H1 (cell line): ENCODE data around the gene CCNA2. TPM values are rescaled to one million over a fixed set of nuclear protein-coding genes. Genes with fewer than 3 reads are reported as not detected.

Experiments used
- CEBPB ChIP-seq: IDR thresholded peaks from 2 replicates; pipeline ENCODE4 v1.6.1; 2012; ENCODE audit warnings: low read depth, low read length
- CREB1 ChIP-seq: IDR thresholded peaks from 2 replicates; pipeline ENCODE4 v1.6.1; 2012; ENCODE audit warnings: inconsistent platforms
- KDM5A ChIP-seq: fragments of 200-600 bp; IDR thresholded peaks from 2 replicates; pipeline ENCODE4 v1.7.1; 2012; ENCODE audit warnings: mild to moderate bottlenecking, low read length, inconsistent platforms, mixed read lengths
- NANOG ChIP-seq: IDR thresholded peaks from 2 replicates; pipeline ENCODE4 v1.6.1; 2011; ENCODE audit warnings: low read length, low read depth, mild to moderate bottlenecking, inconsistent platforms; ENCODE audit not compliant: insufficient read depth, poor library complexity, severe bottlenecking
- TEAD4 ChIP-seq: IDR thresholded peaks from 2 replicates; pipeline ENCODE4 v1.6.1; 2012; ENCODE audit warnings: low read depth, low read length, inconsistent platforms, mixed read lengths
- polyA plus RNA-seq, 7 experiments: library from polyadenylated mRNA; depleted of rRNA in 3 of 7; stranded (reverse) in 5 of 7; unstranded in 2 of 7; fragments of >200 nt in 5 of 7; fragments of 200-250 nt in 2 of 7; gene quantifications; 1 replicate in 5 of 7; 2 replicates in 1 of 7; 4 replicates in 1 of 7; pipeline versions ENCODE4 v1.2.1 to v1.2.3, GENCODE V29; 2011 to 2013; ENCODE audit warnings: missing spikeins in 2 of 7, mixed read lengths in 2 of 7
- total RNA-seq: library from RNA; stranded (reverse); fragmentation: NEBNext Ultra II Directional; extraction: Animal tissue kit (Norgen Biotek cat#: 25700); gene quantifications from 2 replicates; pipeline ENCODE4 v1.2.1, GENCODE V29; 2021
- TF ChIP-seq, protein P1 (sequence below): fragments of 300-600 bp; sonication (generic); IDR thresholded peaks from 2 replicates; pipeline ENCODE4 v1.7.1; 2012; ENCODE audit warnings: low read length, moderate library complexity, mild to moderate bottlenecking, inconsistent platforms; ENCODE audit not compliant: insufficient replicate concordance

CCNA2 gene
- total and polyA plus RNA-seq, 2 of the 8 experiments (the other 6 are each of a cell fraction or from before 2014, with no cell fraction given) = 42.1 to 98.6 TPM

DNA sequence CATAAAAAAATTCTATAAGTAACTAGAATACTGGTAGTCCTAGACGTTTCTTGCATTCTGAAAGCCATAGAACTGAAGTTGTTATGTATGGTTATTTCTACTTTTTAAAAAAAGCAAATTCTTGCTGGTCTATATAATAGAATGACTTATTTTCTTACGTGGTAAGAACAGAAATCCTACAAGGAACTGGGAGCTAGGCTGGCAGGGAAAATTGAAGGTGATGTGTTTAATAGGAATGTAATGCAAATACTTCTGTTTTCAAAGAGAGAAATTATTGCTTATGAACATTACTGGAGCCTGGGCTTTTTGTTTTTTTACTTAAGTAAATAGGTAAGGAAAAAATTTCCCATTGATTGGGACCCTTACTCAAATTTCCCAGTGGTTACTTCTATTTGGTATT lies 8.9 kb downstream of the CCNA2 start (continued):
- TF ChIP-seq, protein P1, sequence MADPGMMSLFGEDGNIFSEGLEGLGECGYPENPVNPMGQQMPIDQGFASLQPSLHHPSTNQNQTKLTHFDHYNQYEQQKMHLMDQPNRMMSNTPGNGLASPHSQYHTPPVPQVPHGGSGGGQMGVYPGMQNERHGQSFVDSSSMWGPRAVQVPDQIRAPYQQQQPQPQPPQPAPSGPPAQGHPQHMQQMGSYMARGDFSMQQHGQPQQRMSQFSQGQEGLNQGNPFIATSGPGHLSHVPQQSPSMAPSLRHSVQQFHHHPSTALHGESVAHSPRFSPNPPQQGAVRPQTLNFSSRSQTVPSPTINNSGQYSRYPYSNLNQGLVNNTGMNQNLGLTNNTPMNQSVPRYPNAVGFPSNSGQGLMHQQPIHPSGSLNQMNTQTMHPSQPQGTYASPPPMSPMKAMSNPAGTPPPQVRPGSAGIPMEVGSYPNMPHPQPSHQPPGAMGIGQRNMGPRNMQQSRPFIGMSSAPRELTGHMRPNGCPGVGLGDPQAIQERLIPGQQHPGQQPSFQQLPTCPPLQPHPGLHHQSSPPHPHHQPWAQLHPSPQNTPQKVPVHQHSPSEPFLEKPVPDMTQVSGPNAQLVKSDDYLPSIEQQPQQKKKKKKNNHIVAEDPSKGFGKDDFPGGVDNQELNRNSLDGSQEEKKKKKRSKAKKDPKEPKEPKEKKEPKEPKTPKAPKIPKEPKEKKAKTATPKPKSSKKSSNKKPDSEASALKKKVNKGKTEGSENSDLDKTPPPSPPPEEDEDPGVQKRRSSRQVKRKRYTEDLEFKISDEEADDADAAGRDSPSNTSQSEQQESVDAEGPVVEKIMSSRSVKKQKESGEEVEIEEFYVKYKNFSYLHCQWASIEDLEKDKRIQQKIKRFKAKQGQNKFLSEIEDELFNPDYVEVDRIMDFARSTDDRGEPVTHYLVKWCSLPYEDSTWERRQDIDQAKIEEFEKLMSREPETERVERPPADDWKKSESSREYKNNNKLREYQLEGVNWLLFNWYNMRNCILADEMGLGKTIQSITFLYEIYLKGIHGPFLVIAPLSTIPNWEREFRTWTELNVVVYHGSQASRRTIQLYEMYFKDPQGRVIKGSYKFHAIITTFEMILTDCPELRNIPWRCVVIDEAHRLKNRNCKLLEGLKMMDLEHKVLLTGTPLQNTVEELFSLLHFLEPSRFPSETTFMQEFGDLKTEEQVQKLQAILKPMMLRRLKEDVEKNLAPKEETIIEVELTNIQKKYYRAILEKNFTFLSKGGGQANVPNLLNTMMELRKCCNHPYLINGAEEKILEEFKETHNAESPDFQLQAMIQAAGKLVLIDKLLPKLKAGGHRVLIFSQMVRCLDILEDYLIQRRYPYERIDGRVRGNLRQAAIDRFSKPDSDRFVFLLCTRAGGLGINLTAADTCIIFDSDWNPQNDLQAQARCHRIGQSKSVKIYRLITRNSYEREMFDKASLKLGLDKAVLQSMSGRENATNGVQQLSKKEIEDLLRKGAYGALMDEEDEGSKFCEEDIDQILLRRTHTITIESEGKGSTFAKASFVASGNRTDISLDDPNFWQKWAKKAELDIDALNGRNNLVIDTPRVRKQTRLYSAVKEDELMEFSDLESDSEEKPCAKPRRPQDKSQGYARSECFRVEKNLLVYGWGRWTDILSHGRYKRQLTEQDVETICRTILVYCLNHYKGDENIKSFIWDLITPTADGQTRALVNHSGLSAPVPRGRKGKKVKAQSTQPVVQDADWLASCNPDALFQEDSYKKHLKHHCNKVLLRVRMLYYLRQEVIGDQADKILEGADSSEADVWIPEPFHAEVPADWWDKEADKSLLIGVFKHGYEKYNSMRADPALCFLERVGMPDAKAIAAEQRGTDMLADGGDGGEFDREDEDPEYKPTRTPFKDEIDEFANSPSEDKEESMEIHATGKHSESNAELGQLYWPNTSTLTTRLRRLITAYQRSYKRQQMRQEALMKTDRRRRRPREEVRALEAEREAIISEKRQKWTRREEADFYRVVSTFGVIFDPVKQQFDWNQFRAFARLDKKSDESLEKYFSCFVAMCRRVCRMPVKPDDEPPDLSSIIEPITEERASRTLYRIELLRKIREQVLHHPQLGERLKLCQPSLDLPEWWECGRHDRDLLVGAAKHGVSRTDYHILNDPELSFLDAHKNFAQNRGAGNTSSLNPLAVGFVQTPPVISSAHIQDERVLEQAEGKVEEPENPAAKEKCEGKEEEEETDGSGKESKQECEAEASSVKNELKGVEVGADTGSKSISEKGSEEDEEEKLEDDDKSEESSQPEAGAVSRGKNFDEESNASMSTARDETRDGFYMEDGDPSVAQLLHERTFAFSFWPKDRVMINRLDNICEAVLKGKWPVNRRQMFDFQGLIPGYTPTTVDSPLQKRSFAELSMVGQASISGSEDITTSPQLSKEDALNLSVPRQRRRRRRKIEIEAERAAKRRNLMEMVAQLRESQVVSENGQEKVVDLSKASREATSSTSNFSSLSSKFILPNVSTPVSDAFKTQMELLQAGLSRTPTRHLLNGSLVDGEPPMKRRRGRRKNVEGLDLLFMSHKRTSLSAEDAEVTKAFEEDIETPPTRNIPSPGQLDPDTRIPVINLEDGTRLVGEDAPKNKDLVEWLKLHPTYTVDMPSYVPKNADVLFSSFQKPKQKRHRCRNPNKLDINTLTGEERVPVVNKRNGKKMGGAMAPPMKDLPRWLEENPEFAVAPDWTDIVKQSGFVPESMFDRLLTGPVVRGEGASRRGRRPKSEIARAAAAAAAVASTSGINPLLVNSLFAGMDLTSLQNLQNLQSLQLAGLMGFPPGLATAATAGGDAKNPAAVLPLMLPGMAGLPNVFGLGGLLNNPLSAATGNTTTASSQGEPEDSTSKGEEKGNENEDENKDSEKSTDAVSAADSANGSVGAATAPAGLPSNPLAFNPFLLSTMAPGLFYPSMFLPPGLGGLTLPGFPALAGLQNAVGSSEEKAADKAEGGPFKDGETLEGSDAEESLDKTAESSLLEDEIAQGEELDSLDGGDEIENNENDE = no peak
- no peak for TF ChIP-seq CREB1
- TF ChIP-seq TEAD4 = no peak
- TF ChIP-seq CEBPB = no peak
- TF ChIP-seq NANOG = no peak
- no peak for TF ChIP-seq KDM5A
